ENCODE measurements around the gene LNPEP.

LNPEP gene

DNA sequence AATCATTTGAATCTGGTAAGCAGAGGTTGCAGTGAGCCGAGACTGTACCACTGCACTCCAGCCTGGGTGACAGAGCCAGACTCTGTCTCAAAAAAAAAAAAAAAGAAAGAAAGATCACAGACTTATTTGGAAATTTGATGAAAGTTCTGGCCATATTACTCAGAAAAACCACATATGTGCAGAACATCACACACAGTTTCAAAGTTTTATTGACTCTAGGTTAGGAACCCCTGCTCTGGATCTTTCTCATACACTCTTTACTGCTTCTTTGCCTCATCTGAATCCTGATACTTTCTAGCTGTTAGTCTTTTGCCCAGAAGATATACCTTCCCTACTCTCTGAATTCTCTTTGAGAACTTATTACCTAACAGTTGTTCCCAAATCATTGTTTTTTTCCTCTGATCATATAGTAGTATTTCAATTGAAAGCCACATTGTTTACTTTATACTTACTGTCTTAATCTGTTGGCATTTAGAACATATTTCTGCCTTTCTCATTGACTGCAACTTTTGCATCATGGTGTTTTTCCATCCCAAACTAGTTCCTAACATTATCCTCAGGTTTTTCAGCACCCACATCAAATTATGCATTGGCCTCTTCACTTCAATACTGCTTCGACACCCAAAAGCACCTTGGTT lies 68.7 kb downstream of the LNPEP start:
- DNase-seq, result no peak

DNA sequence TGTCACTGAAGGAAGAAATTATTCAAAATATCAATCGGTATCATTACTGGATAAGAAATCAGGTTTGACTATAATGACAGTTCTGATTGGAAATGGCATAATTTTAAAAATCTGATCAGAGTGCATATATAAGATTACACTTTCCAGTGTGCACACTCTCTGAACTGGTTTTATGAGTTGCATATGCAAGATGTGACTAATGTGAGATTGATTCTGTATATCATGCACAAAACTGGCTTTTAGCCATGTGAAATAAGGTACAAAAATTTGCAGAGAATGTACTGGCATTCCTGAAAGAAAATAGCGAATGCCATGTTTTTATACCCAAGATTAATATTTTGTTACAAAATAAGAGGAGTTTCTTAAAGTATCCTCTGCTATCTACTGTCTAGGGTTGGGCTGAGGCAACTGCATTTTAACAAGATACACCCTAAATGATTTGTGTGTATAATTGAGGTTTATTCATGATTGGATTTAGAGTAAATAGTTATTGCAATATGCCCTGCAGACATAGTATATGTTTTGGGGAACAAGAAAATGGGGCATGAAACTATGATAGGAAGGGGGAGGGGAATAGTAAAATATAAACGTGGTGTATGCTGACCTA lies 70.7 kb downstream of the LNPEP start:
- DNase-seq, result no peak

- DNase-seq, result no peak
These were observed 73.5 kb downstream of the LNPEP start for GRCh38 chr5:97009212-97009898.

DNA sequence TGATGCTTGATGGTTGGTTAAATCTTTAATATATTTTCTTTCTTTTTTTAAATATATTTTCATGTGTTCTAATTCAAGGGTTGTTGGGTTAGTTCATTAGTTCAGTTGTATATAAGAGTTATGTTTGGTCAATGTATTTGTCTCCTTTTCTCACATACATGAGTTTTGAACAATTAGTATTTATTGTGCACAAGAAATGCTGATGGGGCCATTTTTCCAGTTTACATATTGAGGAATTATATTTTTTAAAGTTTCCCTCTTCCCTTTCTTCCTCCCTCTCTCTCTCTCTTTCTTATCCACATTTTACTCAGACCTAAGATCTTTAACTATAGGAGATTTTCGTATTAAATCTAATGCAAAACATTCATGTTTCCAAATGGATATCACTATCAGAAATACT lies 74.0 kb downstream of the LNPEP start:
- no peak for DNase-seq

- no peak for DNase-seq
These were observed 74.7 kb downstream of the LNPEP start for GRCh38 chr5:97010606-97011005.

- DNase-seq, result no peak
These were observed 75.7 kb downstream of the LNPEP start for GRCh38 chr5:97011567-97011966.

- DNase-seq, result no peak
These were observed 83.7 kb downstream of the LNPEP start for GRCh38 chr5:97019435-97020117.

GRCh38 chr5:97021416-97021815 lies 85.5 kb downstream of the LNPEP start:
- no peak for DNase-seq

DNA sequence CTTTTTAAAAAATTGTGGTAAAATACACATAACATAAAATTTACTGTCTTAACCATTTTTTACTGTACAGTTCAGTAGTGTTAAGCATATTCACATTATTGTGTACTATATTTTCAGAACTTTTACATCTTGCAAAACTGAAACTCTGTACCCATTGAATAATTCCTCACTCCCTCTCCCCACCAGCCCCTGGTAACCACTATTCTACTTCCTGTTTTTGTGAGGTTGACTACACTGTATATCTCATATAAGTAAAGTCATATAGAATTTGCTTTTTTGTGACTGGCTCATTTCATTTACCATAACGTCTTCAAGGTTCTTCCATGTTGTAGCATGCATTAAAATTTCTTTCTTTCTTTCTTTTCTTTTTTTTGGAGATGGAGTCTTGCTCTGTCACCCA lies 87.0 kb downstream of the LNPEP start:
- DNase-seq, result no peak

DNA sequence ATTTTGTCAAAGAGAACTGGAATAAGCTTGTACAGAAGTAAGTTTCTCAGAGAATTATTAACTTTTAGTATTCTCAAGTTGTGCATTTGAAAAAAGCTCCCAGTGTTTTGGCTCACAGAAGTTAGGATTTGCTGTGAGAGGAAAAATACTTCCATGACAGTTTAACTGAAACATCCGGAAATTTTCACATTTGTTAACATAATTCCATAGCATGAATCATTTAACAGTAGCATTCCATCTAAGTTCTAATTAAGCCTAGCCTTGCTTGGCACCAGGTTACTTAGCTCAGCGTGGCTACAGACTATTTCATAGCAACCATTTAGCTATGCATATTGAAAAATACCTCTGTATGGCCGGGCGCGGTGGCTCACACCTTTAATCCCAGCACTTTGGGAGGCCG lies 90.8 kb downstream of the LNPEP start:
- DNase-seq, result no peak

DNA sequence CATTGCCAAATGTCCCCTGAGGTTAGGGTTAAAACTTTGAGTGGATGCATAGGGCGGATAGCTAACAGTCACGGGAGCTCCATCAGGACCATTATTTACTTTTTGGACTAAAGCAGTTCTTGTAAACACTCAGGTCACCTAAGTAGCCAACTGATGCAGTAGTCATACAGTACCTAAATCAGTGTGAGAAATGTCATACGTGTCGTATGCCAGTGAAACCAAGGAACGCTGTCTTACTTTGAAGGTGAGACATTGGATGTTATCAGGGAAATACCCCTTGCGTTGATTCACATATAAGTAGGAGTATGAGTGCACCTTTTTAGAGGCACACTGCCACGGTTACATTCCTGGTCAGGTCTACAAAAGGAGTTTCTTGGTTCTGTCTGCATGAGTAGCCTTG lies 101.9 kb downstream of the LNPEP start:
- DNase-seq, result no peak

- no peak for DNase-seq
These were observed 105.4 kb downstream of the LNPEP start for GRCh38 chr5:97041239-97041638.

DNA sequence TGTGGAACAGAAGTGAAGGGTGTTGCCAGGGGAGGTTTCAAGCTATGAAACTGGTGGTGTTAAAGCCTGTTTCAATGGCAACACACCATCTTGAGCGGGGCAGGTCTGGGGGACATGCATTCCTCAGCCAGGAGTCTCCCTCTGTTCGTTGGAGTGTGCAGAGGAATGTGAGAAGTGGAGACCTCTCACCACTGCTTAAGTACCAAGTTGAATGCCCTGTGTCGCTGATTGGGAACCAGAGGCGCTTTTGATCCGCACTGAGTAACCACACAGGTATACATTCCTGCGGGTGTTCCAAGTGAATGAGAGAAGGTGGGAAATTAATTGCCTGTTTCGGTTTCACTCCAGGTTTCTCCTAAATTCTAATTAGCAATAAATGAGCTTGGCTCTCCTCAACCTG lies 107.1 kb downstream of the LNPEP start:
- no peak for DNase-seq

DNA sequence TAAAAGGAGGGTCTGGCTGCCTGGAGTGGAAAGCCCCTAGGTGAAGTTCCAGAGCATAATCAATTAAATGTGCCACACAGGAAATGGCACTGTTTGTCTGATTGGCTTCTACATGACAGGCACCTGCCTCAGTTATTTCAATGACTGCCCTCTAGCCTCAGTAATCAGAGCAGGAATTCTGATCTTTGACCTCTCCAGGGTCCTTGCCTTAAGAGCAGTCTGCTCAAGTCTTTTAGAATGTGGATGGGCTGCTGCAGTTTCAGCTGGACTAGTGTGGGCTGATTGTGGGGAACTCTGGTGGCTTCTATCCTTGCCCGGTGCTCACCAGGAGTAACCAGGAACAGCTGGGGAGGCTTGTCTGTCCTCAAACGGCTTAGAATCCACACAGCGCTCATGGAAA lies 107.6 kb downstream of the LNPEP start:
- no peak for DNase-seq

GRCh38 chr5:97044052-97044451 lies 108.2 kb downstream of the LNPEP start:
- DNase-seq, result no peak

DNA sequence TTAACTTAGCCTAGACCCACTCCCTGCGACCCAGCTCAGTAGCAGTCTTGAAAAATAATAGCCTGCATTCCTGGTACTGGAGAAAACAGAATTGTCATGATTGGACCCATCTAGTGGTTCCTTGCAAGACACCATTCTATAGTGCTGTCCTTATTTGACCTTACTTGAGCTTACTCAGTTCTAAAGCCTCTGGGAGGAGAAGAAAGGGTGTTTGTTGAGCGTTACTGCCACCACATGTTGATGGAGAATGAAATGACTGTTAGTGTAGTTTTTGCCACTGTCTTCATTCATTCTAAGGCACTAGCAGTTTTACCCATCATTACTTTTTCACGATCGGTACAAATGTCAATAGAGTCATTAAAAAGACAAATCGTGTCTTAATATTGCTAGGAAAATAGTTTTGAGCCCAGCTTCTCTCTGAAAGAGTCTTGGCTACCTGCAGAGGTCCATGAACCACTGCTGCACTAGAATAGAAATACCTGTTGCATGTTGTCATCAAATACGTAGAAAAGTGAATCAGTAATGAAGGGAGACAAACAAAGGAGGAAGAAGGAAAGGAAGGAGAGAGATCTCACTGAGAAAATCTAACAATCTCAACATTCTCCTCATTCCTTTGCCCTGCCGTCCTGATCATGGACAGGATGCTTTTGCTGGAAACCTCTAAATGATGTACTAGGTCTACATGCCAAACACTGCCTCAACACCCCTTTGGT lies 110.5 kb downstream of the LNPEP start:
- DNase-seq, result no peak

GRCh38 chr5:97047076-97047475 lies 111.2 kb downstream of the LNPEP start:
- no peak for DNase-seq

DNA sequence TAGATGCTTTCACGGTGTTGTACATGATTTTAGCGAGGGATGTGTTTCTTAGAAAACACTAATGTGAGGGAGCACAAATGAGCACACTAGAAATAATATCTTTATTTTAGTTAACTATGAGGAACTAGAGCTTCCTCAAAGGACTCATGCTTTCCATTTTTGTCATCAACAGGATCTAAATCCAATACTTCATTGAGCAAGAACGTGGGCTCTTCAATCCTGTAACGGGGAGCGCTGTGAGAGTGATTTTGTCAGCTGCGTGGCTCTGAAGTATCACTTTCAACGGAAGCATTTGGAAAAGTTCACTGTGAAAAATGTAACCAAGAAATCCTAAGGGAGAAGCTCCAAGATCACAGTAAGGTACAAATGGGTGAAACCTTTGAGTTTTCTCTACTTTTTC lies 113.3 kb downstream of the LNPEP start:
- no peak for DNase-seq

DNA sequence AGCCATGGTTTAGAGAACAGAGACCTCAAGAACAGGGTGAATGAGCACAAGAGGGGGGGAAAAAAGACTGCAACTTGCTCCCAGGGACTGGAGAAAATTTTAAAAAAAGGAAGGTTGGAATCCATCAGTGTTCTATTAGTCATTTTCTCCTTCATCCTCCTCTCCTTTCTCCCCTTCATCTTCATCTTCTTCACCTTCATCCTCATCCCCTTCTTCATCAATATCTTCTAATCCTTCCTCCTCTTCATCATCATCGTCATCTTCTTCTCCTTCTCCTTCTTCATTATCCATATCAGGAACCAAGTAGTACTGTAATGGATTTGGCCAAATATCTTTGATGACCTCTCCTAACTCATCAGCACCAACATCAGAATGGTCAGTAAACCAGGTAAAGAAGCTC lies 120.4 kb downstream of the LNPEP start:
- no peak for DNase-seq

DNA sequence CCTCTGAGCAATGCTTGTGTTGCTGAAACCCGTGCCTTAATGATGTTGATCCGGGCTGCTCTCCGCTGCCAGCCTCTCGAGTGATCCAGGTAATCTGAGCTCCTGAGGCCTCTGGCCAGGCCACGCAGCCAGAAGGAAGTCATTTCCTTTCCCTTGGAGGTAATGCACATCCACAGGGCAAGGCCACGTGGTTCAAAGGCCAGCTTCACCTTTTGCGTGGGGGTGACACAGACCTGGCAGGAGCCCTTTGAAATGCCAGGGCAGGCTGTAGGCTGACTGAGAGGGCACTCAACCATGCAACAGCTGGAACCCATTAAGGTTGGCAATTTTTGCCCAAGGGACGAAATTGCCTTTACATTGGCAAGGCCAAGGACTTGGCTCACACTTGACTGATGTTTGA lies 126.2 kb downstream of the LNPEP start:
- no peak for DNase-seq

DNA sequence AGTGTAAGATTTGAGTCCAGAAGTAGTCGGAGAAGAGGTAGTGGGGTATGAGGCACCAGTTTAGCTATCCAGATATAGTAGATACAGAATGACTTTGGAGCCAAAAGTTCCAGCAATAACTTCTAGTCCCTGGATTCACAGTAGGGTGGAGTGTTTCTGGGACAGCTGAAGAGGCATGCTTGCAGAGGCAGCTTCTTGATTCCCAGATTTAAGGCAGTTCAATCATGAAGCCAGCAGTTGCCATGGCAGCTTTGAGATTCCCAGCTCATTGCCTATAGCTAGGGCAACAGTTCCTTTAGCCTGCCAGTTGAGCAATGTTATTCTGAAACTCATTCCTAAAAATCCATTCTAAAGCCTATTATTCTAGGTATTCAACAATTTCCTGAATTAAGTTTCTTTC lies 127.4 kb downstream of the LNPEP start:
- DNase-seq, result no peak

DNA sequence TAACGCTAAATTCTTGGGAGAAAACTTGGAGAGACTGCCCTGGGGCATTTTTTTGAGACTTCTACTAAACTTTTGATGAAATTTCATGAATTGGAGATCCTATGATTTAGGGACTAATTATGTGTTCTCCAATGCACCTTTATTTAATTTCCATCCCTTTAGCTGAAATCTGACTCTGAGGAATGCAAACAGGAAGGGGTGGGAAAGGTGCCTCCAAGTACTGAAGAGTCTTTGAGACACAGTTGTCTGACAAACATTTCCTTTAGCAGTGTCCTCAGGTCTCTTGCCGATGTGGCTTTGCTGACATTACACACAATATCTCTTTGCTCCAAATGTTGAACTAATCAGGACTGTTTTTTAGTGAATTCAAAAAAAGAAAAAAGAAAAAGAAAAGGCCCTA lies 129.6 kb downstream of the LNPEP start:
- DNase-seq, result no peak

DNA sequence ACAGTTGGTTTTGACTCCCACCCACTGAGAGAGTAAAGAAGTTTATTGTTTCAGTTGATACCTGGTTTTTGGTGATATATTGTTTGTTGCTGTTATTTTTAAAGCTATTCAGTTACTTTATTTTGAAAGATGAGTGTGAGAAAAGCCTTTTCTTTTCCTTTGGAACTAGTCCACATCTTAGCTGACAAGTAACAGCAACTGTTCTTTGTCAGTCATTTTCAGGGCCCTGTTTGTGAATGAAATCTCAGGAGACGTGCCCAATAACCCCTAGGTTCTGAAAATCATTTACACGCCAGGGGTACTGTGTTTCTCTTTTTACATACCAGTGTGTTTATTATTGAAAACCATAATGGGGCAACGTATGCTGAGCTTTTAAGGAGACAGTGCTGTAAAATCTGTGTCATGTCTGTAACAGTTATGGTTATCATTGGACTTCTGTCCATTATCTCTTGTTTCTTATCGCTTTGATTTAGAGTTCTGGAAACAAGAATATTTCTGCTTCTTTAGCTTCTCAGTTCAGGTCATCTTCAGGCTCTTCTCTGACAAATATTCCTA lies 131.5 kb downstream of the LNPEP start:
- DNase-seq, result no peak

All from stimulated activated CD4-positive, alpha-beta T cell treated with anti-CD3 and anti-CD28 coated beads, Interleukin-12 subunit alpha, Interleukin-12 subunit beta, amount 100 ng/mL, for 4 hours (primary cell).